GM12891 (cell line): ENCODE measurements around the gene CUTA.

ENCODE experiments used
- PAX5 ChIP-seq: IDR thresholded peaks from 2 replicates; pipeline ENCODE4 v1.6.1; 2011; ENCODE audit warnings: low read length, moderate library complexity, mild to moderate bottlenecking; ENCODE audit not compliant: insufficient read depth, severe bottlenecking
- POLR2A ChIP-seq: IDR thresholded peaks from 2 replicates; pipeline ENCODE4 v1.6.1; 2011; ENCODE audit warnings: low read depth, low read length, control low read depth
- POLR2AphosphoS5 ChIP-seq: IDR thresholded peaks from 2 replicates; pipeline ENCODE4 v1.6.1; 2011; ENCODE audit warnings: low read depth, low read length, control low read depth
- POU2F2 ChIP-seq: IDR thresholded peaks from 2 replicates; pipeline ENCODE4 v1.6.1; 2011; ENCODE audit warnings: low read depth, mild to moderate bottlenecking, control low read depth, low read length, moderate library complexity
- SPI1 ChIP-seq: IDR thresholded peaks from 2 replicates; pipeline ENCODE4 v1.6.1; 2011; ENCODE audit warnings: low read depth, low read length, control low read depth
- TAF1 ChIP-seq: IDR thresholded peaks from 2 replicates; pipeline ENCODE4 v1.6.1; 2011; ENCODE audit warnings: low read depth, low read length, control low read depth

DNA sequence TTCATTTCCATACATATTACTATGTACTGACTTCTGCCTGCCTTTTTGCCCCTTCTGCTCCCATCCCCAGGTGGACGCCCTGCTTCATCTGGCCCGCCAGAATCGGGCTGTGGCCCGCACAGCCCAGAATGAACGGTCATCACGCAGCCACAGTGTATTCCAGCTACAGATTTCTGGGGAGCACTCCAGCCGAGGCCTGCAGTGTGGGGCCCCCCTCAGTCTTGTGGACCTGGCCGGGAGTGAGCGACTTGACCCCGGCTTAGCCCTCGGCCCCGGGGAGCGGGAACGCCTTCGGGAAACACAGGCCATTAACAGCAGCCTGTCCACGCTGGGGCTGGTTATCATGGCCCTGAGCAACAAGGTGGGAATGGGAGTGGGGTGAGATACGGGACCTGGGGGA is 11.8 kb downstream of the CUTA start:
- TF ChIP-seq POU2F2 (no peak), POLR2AphosphoS5 (no peak), POLR2A (no peak), TAF1 (no peak), PAX5 (no peak), SPI1 (no peak)
